Mesenchymal stem cell (in vitro differentiated cells and primary cell): ENCODE data around the gene CYTH3.

Source experiments
- DNase-seq: peaks from one replicate; pipeline ENCODE4 v3.0.0-alpha.2; 2013
- H2AFZ ChIP-seq: one replicate; pipeline ENCODE4 v1.6.1; 2013; ENCODE audit warnings: low read depth, mild to moderate bottlenecking, control low read depth, inconsistent platforms, low read length, moderate library complexity
- H2AK5ac ChIP-seq: 2 replicates; pipeline ENCODE4 v1.6.1; 2013; ENCODE audit warnings: low read length, moderate library complexity, mild to moderate bottlenecking, inconsistent platforms; ENCODE audit not compliant: severe bottlenecking
- H2BK120ac ChIP-seq: one replicate; pipeline ENCODE4 v1.6.1; 2013; ENCODE audit warnings: low read depth, mild to moderate bottlenecking, inconsistent platforms, low read length, moderate library complexity
- H2BK12ac ChIP-seq, 2 experiments: one replicate each; pipeline ENCODE4 v1.6.1; 2013; ENCODE audit warnings: inconsistent platforms in 2 of 2, low read length in 2 of 2, mild to moderate bottlenecking in 2 of 2, moderate library complexity in 2 of 2, control low read depth in 1 of 2
- H2BK15ac ChIP-seq: one replicate; pipeline ENCODE4 v1.6.1; 2013; ENCODE audit warnings: mild to moderate bottlenecking, low read depth, inconsistent platforms; ENCODE audit not compliant: poor library complexity, severe bottlenecking
- H2BK5ac ChIP-seq: 2 replicates; pipeline ENCODE4 v1.6.1; 2013; ENCODE audit warnings: low read depth, mild to moderate bottlenecking, low read length, control low read depth, inconsistent platforms; ENCODE audit not compliant: poor library complexity, severe bottlenecking
- H3K14ac ChIP-seq, 2 experiments: one replicate each; pipeline ENCODE4 v1.6.1; 2013; ENCODE audit warnings: inconsistent platforms in 2 of 2, low read length in 2 of 2, control low read depth in 1 of 2, mild to moderate bottlenecking in 1 of 2, moderate library complexity in 1 of 2
- H3K18ac ChIP-seq, 2 experiments: one replicate each; pipeline ENCODE4 v1.6.1; 2013; ENCODE audit warnings: inconsistent platforms in 2 of 2, low read length in 2 of 2, control low read depth in 1 of 2, low read depth in 1 of 2, mild to moderate bottlenecking in 1 of 2
- H3K23ac ChIP-seq, 2 experiments: one replicate each; pipeline ENCODE4 v1.6.1; 2013; ENCODE audit warnings: inconsistent platforms in 2 of 2, low read length in 2 of 2, mild to moderate bottlenecking in 2 of 2, moderate library complexity in 2 of 2, control low read depth in 1 of 2
- H3K27ac ChIP-seq: 2 replicates; pipeline ENCODE4 v1.5.1; 2013; ENCODE audit warnings: mild to moderate bottlenecking, moderate library complexity, low read length, control low read depth, inconsistent platforms; ENCODE audit not compliant: poor library complexity, severe bottlenecking
- H3K27me3 ChIP-seq, 2 experiments: 2 replicates each; pipeline versions ENCODE4 v1.6.1 to v1.7.0; 2013; ENCODE audit warnings: low read length in 2 of 2, mild to moderate bottlenecking in 2 of 2, moderate library complexity in 2 of 2, control low read depth in 1 of 2, inconsistent platforms in 1 of 2; ENCODE audit not compliant: control insufficient read depth in 1 of 2, insufficient read depth in 1 of 2
- H3K36me3 ChIP-seq, 2 experiments: 2 replicates each; pipeline versions ENCODE4 v1.6.1 to v1.7.0; 2013; ENCODE audit warnings: low read length in 2 of 2, control low read depth in 1 of 2, inconsistent platforms in 1 of 2, low read depth in 1 of 2, mild to moderate bottlenecking in 1 of 2; ENCODE audit not compliant: insufficient read depth in 2 of 2, control insufficient read depth in 1 of 2
- H3K4ac ChIP-seq, 2 experiments: one replicate each; pipeline ENCODE4 v1.6.1; 2013; ENCODE audit warnings: inconsistent platforms in 2 of 2, low read length in 2 of 2, mild to moderate bottlenecking in 2 of 2, moderate library complexity in 2 of 2, control low read depth in 1 of 2, low read depth in 1 of 2
- H3K4me1 ChIP-seq: 2 replicates; pipeline ENCODE4 v1.6.1; 2013; ENCODE audit warnings: low read depth, low read length, control low read depth; ENCODE audit not compliant: control insufficient read depth, insufficient read depth
- H3K4me2 ChIP-seq: 2 replicates; pipeline ENCODE4 v1.6.1; 2013; ENCODE audit warnings: low read length, mild to moderate bottlenecking, inconsistent platforms; ENCODE audit not compliant: poor library complexity, severe bottlenecking
- H3K4me3 ChIP-seq, 2 experiments: 2 replicates each; pipeline versions ENCODE4 v1.5.1 to v1.7.0; 2013; ENCODE audit warnings: low read length in 2 of 2, mild to moderate bottlenecking in 2 of 2, control low read depth in 1 of 2, low read depth in 1 of 2; ENCODE audit not compliant: insufficient read depth in 1 of 2
- H3K79me1 ChIP-seq: replicated peaks from 2 replicates; pipeline ENCODE4 v1.6.1; 2013; ENCODE audit warnings: mild to moderate bottlenecking, control low read depth, low read length, inconsistent platforms; ENCODE audit not compliant: poor library complexity, severe bottlenecking
- H3K9ac ChIP-seq: 2 replicates; pipeline ENCODE4 v1.7.0; 2013; ENCODE audit warnings: mild to moderate bottlenecking, low read length, moderate library complexity
- H3K9me3 ChIP-seq: 2 replicates; pipeline ENCODE4 v1.7.0; 2013; ENCODE audit warnings: mild to moderate bottlenecking, low read length; ENCODE audit not compliant: control insufficient read depth
- H4K8ac ChIP-seq: one replicate; pipeline ENCODE4 v1.6.1; 2013; ENCODE audit warnings: inconsistent platforms, mild to moderate bottlenecking, low read length, moderate library complexity
- H4K91ac ChIP-seq: one replicate; pipeline ENCODE4 v1.6.1; 2013; ENCODE audit warnings: mild to moderate bottlenecking, low read length, inconsistent platforms
- WGBS: methylation state at CpG from one replicate; pipeline ENCODE4 v1.1.7; 2013; ENCODE audit warnings: mixed read lengths; 5-methylcytosine and 5-hydroxymethylcytosine counted together

Gene CYTH3

GRCh38 chr7:6169805-6170520, 102.5 kb downstream of the CYTH3 start:
- no peak overlapping the region for H3K9ac ChIP-seq
- H3K27ac ChIP-seq = no peak overlapping the region
- H2BK5ac ChIP-seq = no peak overlapping the region
- H3K4me3 ChIP-seq = no peak overlapping the region
- no peak overlapping the region for H3K18ac ChIP-seq
- H3K4ac ChIP-seq = no peak overlapping the region
- H2AFZ ChIP-seq = no peak overlapping the region
- no peak overlapping the region for H2AK5ac ChIP-seq
- peaks cover 10% of the 10 kb centered on the region for H3K79me1 ChIP-seq
- H3K14ac ChIP-seq = no peak overlapping the region
- no peaks in the 10 kb centered on the region for H3K27me3 ChIP-seq
- no peak overlapping the region for H2BK120ac ChIP-seq
- no peak overlapping the region for H2BK12ac ChIP-seq
- DNase-seq = no peak
- no peak overlapping the region for H3K23ac ChIP-seq
- 96% methylated on average over 36 of the region's 36 CpGs for WGBS
- peaks cover 5% of the 10 kb centered on the region for H3K4me1 ChIP-seq
- peak overlapping the region; percentile 19 for H4K8ac ChIP-seq
- H3K36me3 ChIP-seq = peaks cover 64 to 76% of the 10 kb centered on the region in 2 experiments
- no peaks in the 10 kb centered on the region for H3K9me3 ChIP-seq
- no peak overlapping the region for H3K4me2 ChIP-seq
- no peak overlapping the region for H4K91ac ChIP-seq
- H2BK15ac ChIP-seq = no peak overlapping the region

- Histone ChIP-seq H3K27me3 (no peaks in the 10 kb centered on the region), H2AFZ (no peak overlapping the region), H3K14ac (no peak overlapping the region), H3K4ac (no peak overlapping the region), H2BK12ac (no peak overlapping the region), H3K9ac (no peak overlapping the region), H3K4me3 (no peak overlapping the region), H3K18ac (no peak overlapping the region), H4K91ac (peak overlapping the region; percentile 47), H3K4me1 (peaks cover 9% of the 10 kb centered on the region), H4K8ac (no peak overlapping the region), H3K9me3 (no peaks in the 10 kb centered on the region), H3K79me1 (peaks cover 13% of the 10 kb centered on the region), H2BK15ac (no peak overlapping the region), H3K4me2 (no peak overlapping the region), H3K27ac (no peak overlapping the region), H3K36me3 (peaks cover 75 to 89% of the 10 kb centered on the region in 2 experiments), H2BK120ac (no peak overlapping the region), H2BK5ac (no peak overlapping the region), H3K23ac (no peak overlapping the region), H2AK5ac (no peak overlapping the region)
- WGBS = 96% methylated on average over 14 of the region's 14 CpGs
- no peak for DNase-seq
These were observed 104.0 kb downstream of the CYTH3 start for GRCh38 chr7:6168477-6168868.

- 95% methylated on average over 22 of the region's 22 CpGs for WGBS
- H3K79me1 ChIP-seq = peaks cover 15% of the 10 kb centered on the region
- no peak overlapping the region for H2BK120ac ChIP-seq
- no peak overlapping the region for H3K27ac ChIP-seq
- no peak overlapping the region for H3K4me2 ChIP-seq
- H3K18ac ChIP-seq = no peak overlapping the region
- no peak overlapping the region for H3K4ac ChIP-seq
- H3K14ac ChIP-seq = no peak overlapping the region
- no peak overlapping the region for H3K4me3 ChIP-seq
- H2AFZ ChIP-seq = no peak overlapping the region
- H3K23ac ChIP-seq = no peak overlapping the region
- H2BK12ac ChIP-seq = no peak overlapping the region
- H2BK5ac ChIP-seq = no peak overlapping the region
- H2BK15ac ChIP-seq = no peak overlapping the region
- H4K91ac ChIP-seq = no peak overlapping the region
- no peak overlapping the region for H4K8ac ChIP-seq
- no peak for DNase-seq
- H3K9me3 ChIP-seq = no peaks in the 10 kb centered on the region
- peaks cover 9% of the 10 kb centered on the region for H3K4me1 ChIP-seq
- no peak overlapping the region for H2AK5ac ChIP-seq
- H3K9ac ChIP-seq = no peak overlapping the region
- H3K36me3 ChIP-seq = peaks cover 74 to 89% of the 10 kb centered on the region in 2 experiments
- no peaks in the 10 kb centered on the region for H3K27me3 ChIP-seq
These were observed 104.6 kb downstream of the CYTH3 start for GRCh38 chr7:6167587-6168476.

GRCh38 chr7:6167004-6167551, 105.3 kb downstream of the CYTH3 start:
- no peak overlapping the region for H3K9ac ChIP-seq
- H2AFZ ChIP-seq = no peak overlapping the region
- H2BK5ac ChIP-seq = no peak overlapping the region
- peaks cover 77 to 89% of the 10 kb centered on the region in 2 experiments for H3K36me3 ChIP-seq
- H3K4me3 ChIP-seq = no peak overlapping the region
- H3K14ac ChIP-seq = peak overlapping the region in 1 of 2 experiments; percentile 31
- H3K23ac ChIP-seq = no peak overlapping the region
- no peak overlapping the region for H2BK12ac ChIP-seq
- peak overlapping the region; percentile 34 for H4K91ac ChIP-seq
- H2BK15ac ChIP-seq = no peak overlapping the region
- no peak overlapping the region for H3K18ac ChIP-seq
- H3K4me1 ChIP-seq = peaks cover 7% of the 10 kb centered on the region
- H3K27ac ChIP-seq = no peak overlapping the region
- H4K8ac ChIP-seq = no peak overlapping the region
- no peaks in the 10 kb centered on the region for H3K27me3 ChIP-seq
- H3K4ac ChIP-seq = no peak overlapping the region
- no peak overlapping the region for H3K4me2 ChIP-seq
- no peak overlapping the region for H2BK120ac ChIP-seq
- no peaks in the 10 kb centered on the region for H3K9me3 ChIP-seq
- H3K79me1 ChIP-seq = peaks cover 18% of the 10 kb centered on the region
- WGBS = 84% methylated on average over 13 of the region's 13 CpGs
- no peak for DNase-seq
- no peak overlapping the region for H2AK5ac ChIP-seq
